IMR-90 (cell line): ENCODE data around the gene ADGRL3.

ENCODE experiments used
- BHLHE40 ChIP-seq: fragments of 150-350 bp; IDR thresholded peaks from 2 replicates; pipeline ENCODE4 v1.6.1; 2016; ENCODE audit warnings: mild to moderate bottlenecking, low read depth, low read length
- CEBPB ChIP-seq: IDR thresholded peaks from 2 replicates; pipeline ENCODE4 v1.6.1; 2012; ENCODE audit warnings: low read depth, low read length, improper control_type of control experiment
- FOS ChIP-seq: fragments of 150-350 bp; IDR thresholded peaks from 2 replicates; pipeline ENCODE4 v1.6.1; 2016; ENCODE audit warnings: low read depth, low read length
- MAFK ChIP-seq: IDR thresholded peaks from 2 replicates; pipeline ENCODE4 v1.6.1; 2012; ENCODE audit warnings: low read depth, low read length, improper control_type of control experiment
- MAZ ChIP-seq: IDR thresholded peaks from 2 replicates; pipeline ENCODE4 v1.6.1; 2012; ENCODE audit warnings: low read depth, mild to moderate bottlenecking, low read length, improper control_type of control experiment, moderate library complexity, borderline replicate concordance
- MXI1 ChIP-seq: IDR thresholded peaks from 2 replicates; pipeline ENCODE4 v1.6.1; 2012; ENCODE audit warnings: low read depth, mild to moderate bottlenecking, low read length, moderate library complexity, borderline replicate concordance
- NFE2L2 ChIP-seq: fragments of 150-350 bp; IDR thresholded peaks from 2 replicates; pipeline ENCODE4 v1.6.1; 2016; ENCODE audit warnings: low read depth, mild to moderate bottlenecking, low read length
- POLR2A ChIP-seq: IDR thresholded peaks from 2 replicates; pipeline ENCODE4 v1.6.1; 2012; ENCODE audit warnings: mild to moderate bottlenecking, low read depth, low read length
- RAD21 ChIP-seq: IDR thresholded peaks from 2 replicates; pipeline ENCODE4 v1.6.1; 2012; ENCODE audit warnings: low read length, improper control_type of control experiment
- RCOR1 ChIP-seq: IDR thresholded peaks from 2 replicates; pipeline ENCODE4 v1.6.1; 2012; ENCODE audit warnings: mild to moderate bottlenecking, low read length, improper control_type of control experiment; ENCODE audit not compliant: insufficient replicate concordance
- SMC3 ChIP-seq: fragments of 150-350 bp; IDR thresholded peaks from 2 replicates; pipeline ENCODE4 v1.6.1; 2016; ENCODE audit warnings: low read depth, mild to moderate bottlenecking, antibody characterized with exemption, low read length, moderate library complexity
- TF ChIP-seq, protein P1 (sequence below): conservative IDR thresholded peaks from 2 replicates; pipeline ENCODE4 v1.5.1; 2012; ENCODE audit warnings: mild to moderate bottlenecking, low read depth, low read length, improper control_type of control experiment
- TF ChIP-seq, protein P2 (sequence below): fragments of 150-350 bp; IDR thresholded peaks from 2 replicates; pipeline ENCODE4 v1.6.1; 2016; ENCODE audit warnings: low read depth, mild to moderate bottlenecking, low read length, moderate library complexity, borderline replicate concordance
- TF ChIP-seq, protein P3 (sequence below): fragments of 150-350 bp; IDR thresholded peaks from 2 replicates; pipeline ENCODE4 v1.6.1; 2017; ENCODE audit warnings: mild to moderate bottlenecking, antibody characterized with exemption, low read length, low read depth

DNA sequence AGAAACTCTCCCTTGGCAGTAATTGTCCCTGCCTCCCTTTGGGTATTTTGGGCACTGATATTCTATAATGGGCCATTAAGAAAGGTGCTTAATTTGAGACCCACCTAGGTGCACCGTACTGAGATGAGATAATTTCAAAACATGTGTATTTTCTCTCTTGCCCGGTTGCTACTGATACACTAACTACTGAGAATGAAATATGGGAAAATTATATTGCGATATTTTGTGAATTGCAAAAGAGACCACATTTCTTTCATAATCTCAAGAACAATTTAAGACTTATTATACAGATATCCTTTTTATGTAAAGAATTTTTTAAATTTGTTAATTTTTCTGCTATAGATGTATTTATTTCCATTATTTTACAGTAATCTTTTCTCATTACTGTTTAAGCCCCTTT is 284.9 kb downstream of the ADGRL3 start:
- no peak for TF ChIP-seq SMC3
- TF ChIP-seq, protein P1, sequence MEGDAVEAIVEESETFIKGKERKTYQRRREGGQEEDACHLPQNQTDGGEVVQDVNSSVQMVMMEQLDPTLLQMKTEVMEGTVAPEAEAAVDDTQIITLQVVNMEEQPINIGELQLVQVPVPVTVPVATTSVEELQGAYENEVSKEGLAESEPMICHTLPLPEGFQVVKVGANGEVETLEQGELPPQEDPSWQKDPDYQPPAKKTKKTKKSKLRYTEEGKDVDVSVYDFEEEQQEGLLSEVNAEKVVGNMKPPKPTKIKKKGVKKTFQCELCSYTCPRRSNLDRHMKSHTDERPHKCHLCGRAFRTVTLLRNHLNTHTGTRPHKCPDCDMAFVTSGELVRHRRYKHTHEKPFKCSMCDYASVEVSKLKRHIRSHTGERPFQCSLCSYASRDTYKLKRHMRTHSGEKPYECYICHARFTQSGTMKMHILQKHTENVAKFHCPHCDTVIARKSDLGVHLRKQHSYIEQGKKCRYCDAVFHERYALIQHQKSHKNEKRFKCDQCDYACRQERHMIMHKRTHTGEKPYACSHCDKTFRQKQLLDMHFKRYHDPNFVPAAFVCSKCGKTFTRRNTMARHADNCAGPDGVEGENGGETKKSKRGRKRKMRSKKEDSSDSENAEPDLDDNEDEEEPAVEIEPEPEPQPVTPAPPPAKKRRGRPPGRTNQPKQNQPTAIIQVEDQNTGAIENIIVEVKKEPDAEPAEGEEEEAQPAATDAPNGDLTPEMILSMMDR = no peak
- no peak for TF ChIP-seq CEBPB
- TF ChIP-seq POLR2A = no peak
- no peak for TF ChIP-seq MXI1
- no peak for TF ChIP-seq FOS
- no peak for TF ChIP-seq RCOR1
- TF ChIP-seq, protein P2, sequence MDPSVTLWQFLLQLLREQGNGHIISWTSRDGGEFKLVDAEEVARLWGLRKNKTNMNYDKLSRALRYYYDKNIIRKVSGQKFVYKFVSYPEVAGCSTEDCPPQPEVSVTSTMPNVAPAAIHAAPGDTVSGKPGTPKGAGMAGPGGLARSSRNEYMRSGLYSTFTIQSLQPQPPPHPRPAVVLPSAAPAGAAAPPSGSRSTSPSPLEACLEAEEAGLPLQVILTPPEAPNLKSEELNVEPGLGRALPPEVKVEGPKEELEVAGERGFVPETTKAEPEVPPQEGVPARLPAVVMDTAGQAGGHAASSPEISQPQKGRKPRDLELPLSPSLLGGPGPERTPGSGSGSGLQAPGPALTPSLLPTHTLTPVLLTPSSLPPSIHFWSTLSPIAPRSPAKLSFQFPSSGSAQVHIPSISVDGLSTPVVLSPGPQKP = no peak
- TF ChIP-seq RAD21 = no peak
- no peak for TF ChIP-seq NFE2L2
- no peak for TF ChIP-seq MAZ
- TF ChIP-seq, protein P3, sequence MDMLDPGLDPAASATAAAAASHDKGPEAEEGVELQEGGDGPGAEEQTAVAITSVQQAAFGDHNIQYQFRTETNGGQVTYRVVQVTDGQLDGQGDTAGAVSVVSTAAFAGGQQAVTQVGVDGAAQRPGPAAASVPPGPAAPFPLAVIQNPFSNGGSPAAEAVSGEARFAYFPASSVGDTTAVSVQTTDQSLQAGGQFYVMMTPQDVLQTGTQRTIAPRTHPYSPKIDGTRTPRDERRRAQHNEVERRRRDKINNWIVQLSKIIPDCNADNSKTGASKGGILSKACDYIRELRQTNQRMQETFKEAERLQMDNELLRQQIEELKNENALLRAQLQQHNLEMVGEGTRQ = no peak
- no peak for TF ChIP-seq MAFK
- TF ChIP-seq BHLHE40 = no peak
